Measurements from ENCODE around the gene IPO11.

- no peak for TF ChIP-seq CTCF (conservative IDR thresholded peaks at IDR 0.05; ENCODE audit: low read length)
- no peak for TF ChIP-seq EZH2phosphoT487 (IDR thresholded peaks at IDR 0.05; ENCODE audit: borderline replicate concordance)
Observed at GRCh38 chr5:62486672-62487071, 74.1 kb downstream of the IPO11 start.

Data from Loucy (cell line).